Endothelial cell of umbilical vein (primary cell): ENCODE results near the gene SPPL2B.

Experiments
- EZH2 ChIP-seq: IDR thresholded peaks from 2 replicates; pipeline ENCODE4 v1.6.1; 2012; ENCODE audit warnings: borderline replicate concordance, low read depth, mild to moderate bottlenecking, moderate library complexity, low read length, inconsistent platforms; ENCODE audit not compliant: severe bottlenecking
- POLR2AphosphoS5 ChIP-seq: IDR thresholded peaks from 2 replicates; pipeline ENCODE4 v1.6.1; 2012; ENCODE audit warnings: low read depth, mild to moderate bottlenecking, control low read depth, low read length, moderate library complexity; ENCODE audit not compliant: insufficient read depth
- TF ChIP-seq, protein P1 (sequence below), 2 donors: IDR thresholded peaks; 1 replicate in 1 of 2; 2 replicates in 1 of 2; pipeline ENCODE4 v1.5.1; 2011; ENCODE audit warnings: low read length in 2 of 2, mild to moderate bottlenecking in 2 of 2, moderate library complexity in 2 of 2, control low read depth in 1 of 2, inconsistent platforms in 1 of 2, low read depth in 1 of 2; ENCODE audit not compliant: insufficient read depth in 1 of 2; ENCODE audit errors: extremely low read depth in 1 of 2

DNA sequence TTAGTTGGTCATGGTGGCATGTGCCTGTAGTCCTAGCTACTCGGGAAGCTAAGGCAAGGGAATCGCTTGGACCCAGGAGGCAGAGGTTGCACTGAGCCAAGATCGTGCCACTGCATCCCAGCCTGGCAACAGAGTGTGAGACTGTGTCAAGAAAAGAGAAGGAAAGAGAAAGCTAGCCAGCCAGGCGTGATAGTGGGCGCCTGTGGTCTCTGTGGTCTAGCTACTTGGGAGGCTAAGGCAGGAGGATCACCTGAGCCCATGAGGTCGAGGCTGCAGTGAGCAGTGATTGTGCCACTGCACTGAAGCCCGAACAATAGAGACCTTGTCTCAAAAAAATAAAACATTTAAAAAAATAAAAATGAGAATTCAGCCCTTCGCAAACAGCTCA lies 65.6 kb downstream of the SPPL2B start:
- TF ChIP-seq, protein P1, sequence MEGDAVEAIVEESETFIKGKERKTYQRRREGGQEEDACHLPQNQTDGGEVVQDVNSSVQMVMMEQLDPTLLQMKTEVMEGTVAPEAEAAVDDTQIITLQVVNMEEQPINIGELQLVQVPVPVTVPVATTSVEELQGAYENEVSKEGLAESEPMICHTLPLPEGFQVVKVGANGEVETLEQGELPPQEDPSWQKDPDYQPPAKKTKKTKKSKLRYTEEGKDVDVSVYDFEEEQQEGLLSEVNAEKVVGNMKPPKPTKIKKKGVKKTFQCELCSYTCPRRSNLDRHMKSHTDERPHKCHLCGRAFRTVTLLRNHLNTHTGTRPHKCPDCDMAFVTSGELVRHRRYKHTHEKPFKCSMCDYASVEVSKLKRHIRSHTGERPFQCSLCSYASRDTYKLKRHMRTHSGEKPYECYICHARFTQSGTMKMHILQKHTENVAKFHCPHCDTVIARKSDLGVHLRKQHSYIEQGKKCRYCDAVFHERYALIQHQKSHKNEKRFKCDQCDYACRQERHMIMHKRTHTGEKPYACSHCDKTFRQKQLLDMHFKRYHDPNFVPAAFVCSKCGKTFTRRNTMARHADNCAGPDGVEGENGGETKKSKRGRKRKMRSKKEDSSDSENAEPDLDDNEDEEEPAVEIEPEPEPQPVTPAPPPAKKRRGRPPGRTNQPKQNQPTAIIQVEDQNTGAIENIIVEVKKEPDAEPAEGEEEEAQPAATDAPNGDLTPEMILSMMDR (IDR thresholded peaks at IDR 0.05; ENCODE audit: extremely low read depth in 1 of 2, insufficient read depth in 1 of 2, low read depth in 1 of 2, low read length in 2 of 2), result no peak
- TF ChIP-seq EZH2, result no peak
- no peak for TF ChIP-seq POLR2AphosphoS5
